K562 (cell line): ENCODE data around the gene SEPHS1. TPM values are rescaled to one million over a fixed set of nuclear protein-coding genes. Genes with fewer than 3 reads are reported as not detected.

ENCODE experiments used
- ATF7 ChIP-seq: fragments of 450-650 bp; IDR thresholded peaks from 2 replicates; pipeline ENCODE4 v1.7.1; 2014; ENCODE audit warnings: mild to moderate bottlenecking, moderate library complexity
- CHD2 ChIP-seq: IDR thresholded peaks from 2 replicates; pipeline ENCODE4 v1.6.1; 2011; ENCODE audit warnings: low read depth, low read length
- CTCF ChIP-seq, 3 experiments: IDR thresholded peaks in 2 of 3; conservative IDR thresholded peaks in 1 of 3; 2 replicates each; pipeline ENCODE4 v1.5.1; 2011 to 2012; ENCODE audit warnings: low read length in 3 of 3, mild to moderate bottlenecking in 3 of 3, control low read depth in 2 of 3, improper control_type of control experiment in 1 of 3, inconsistent platforms in 1 of 3, low read depth in 1 of 3, mixed read lengths in 1 of 3, moderate library complexity in 1 of 3; ENCODE audit not compliant: insufficient read depth in 2 of 3
- DMBX1 ChIP-seq: fragments of 250-450 bp; sonication (Bioruptor Pico); IDR thresholded peaks from 2 replicates; pipeline ENCODE4 v1.8.0; 2022; ENCODE audit warnings: inconsistent platforms, mild to moderate bottlenecking, moderate library complexity, borderline replicate concordance
- HBP1 ChIP-seq: fragments of 450-650 bp; formaldehyde crosslinking; IDR thresholded peaks from 2 replicates; pipeline ENCODE4 v1.4.0; 2022; ENCODE audit warnings: missing genetic modification characterization
- HOXB6 ChIP-seq: fragments of 250-450 bp; sonication (Bioruptor Pico); IDR thresholded peaks from 2 replicates; pipeline ENCODE4 v1.5.1; 2022; ENCODE audit warnings: mild to moderate bottlenecking, borderline replicate concordance
- L3MBTL2 ChIP-seq: fragments of 450-650 bp; IDR thresholded peaks from 2 replicates; pipeline ENCODE4 v1.6.1; 2016; ENCODE audit warnings: mild to moderate bottlenecking, moderate library complexity
- NR2C1 ChIP-seq, 2 experiments: fragments of 450-650 bp; IDR thresholded peaks; 2 replicates each; pipeline ENCODE4 v1.6.1; 2017; ENCODE audit warnings: mild to moderate bottlenecking in 2 of 2, antibody characterized with exemption in 1 of 2, inconsistent platforms in 1 of 2, missing compliant biosample characterization in 1 of 2, missing genetic modification characterization in 1 of 2
- NR4A1 ChIP-seq, 2 experiments: fragments of 250-450 bp in 1 of 2; fragments of 450-650 bp in 1 of 2; sonication (Bioruptor Pico) in 1 of 2; IDR thresholded peaks; 2 replicates each; pipeline versions ENCODE4 v1.4.0 to v1.6.1; 2016 to 2020; ENCODE audit warnings: mild to moderate bottlenecking in 2 of 2, missing compliant biosample characterization in 1 of 2, missing genetic modification characterization in 1 of 2, moderate library complexity in 1 of 2
- POLR2A ChIP-seq: fragments of 450-650 bp; conservative IDR thresholded peaks from 2 replicates; pipeline ENCODE4 v1.6.1; 2016
- SMAD4 ChIP-seq: fragments of 250-450 bp; sonication (Bioruptor Pico); conservative IDR thresholded peaks from 2 replicates; pipeline ENCODE4 v1.8.0; 2021; ENCODE audit warnings: inconsistent platforms, mild to moderate bottlenecking, moderate library complexity
- SMARCA4 ChIP-seq: fragments of 450-650 bp; IDR thresholded peaks from 2 replicates; pipeline ENCODE4 v1.6.1; 2016
- STAT5B ChIP-seq: fragments of 250-450 bp; sonication (Bioruptor Pico); IDR thresholded peaks from 2 replicates; pipeline ENCODE4 v1.8.0; 2021; ENCODE audit warnings: mild to moderate bottlenecking, inconsistent platforms
- TFAP4 ChIP-seq: sonication (generic); formaldehyde crosslinking; IDR thresholded peaks from 2 replicates; pipeline ENCODE4 v1.8.0; 2022; ENCODE audit warnings: missing genetic modification reagents, mild to moderate bottlenecking, moderate library complexity, borderline replicate concordance
- THAP12 ChIP-seq: fragments of 250-450 bp; sonication (Bioruptor Pico); IDR thresholded peaks from 2 replicates; pipeline ENCODE4 v1.9.0; 2021; ENCODE audit warnings: mild to moderate bottlenecking, inconsistent platforms
- ZFP36 ChIP-seq: fragments of 150-350 bp; IDR thresholded peaks from 2 replicates; pipeline ENCODE4 v1.6.1; 2018; ENCODE audit warnings: low read length, low read depth; ENCODE audit not compliant: partially characterized antibody
- ZNF224 ChIP-seq: sonication (generic); formaldehyde crosslinking; IDR thresholded peaks from 2 replicates; pipeline ENCODE4 v1.8.0; 2022; ENCODE audit warnings: mild to moderate bottlenecking, missing genetic modification reagents
- ZNF512 ChIP-seq: IDR thresholded peaks from 2 replicates; pipeline ENCODE4 v1.6.1; 2016; ENCODE audit warnings: missing genetic modification characterization, missing compliant biosample characterization
- polyA plus RNA-seq, 8 experiments: library from polyadenylated mRNA; depleted of rRNA in 4 of 8; stranded (reverse) in 5 of 8; unstranded in 3 of 8; fragments of >200 nt; fragmentation: Nextera tagmentation in 2 of 8; fragmentation: Illumina TruSeq in 1 of 8; extraction: Ambion mirVana in 2 of 8; extraction: Trizol in 1 of 8; gene quantifications; 2 replicates each; pipeline versions ENCODE4 v1.2.1 to v1.2.3, GENCODE V29; 2011 to 2014; ENCODE audit warnings: inconsistent platforms in 1 of 8, missing spikeins in 1 of 8
- total RNA-seq, 7 experiments: library from RNA; depleted of rRNA in 6 of 7; stranded (reverse); fragments of >200 nt in 6 of 7; fragmentation: Illumina TruSeq in 2 of 7; extraction: Trizol in 2 of 7; gene quantifications; 2 replicates each; pipeline versions ENCODE4 v1.2.1 to v1.2.3, GENCODE V29; 2011 to 2021; ENCODE audit warnings: low replicate concordance in 1 of 7

SEPHS1 gene
- total and polyA plus RNA-seq, 9 of the 15 experiments (the other 6 are each of a cell fraction or from before 2014, with no cell fraction given), result 14.7 to 82.8 (median 41.8) TPM

- TF ChIP-seq THAP12 (CRISPR knock-in tag) (no peak), DMBX1 (CRISPR knock-in tag) (no peak), SMARCA4 (0 out of 2 replicates have a peak, but pooled peaks have one; percentile 17), NR4A1 (CRISPR knock-in tag; IDR thresholded peaks at IDR 0.05) (no peak), NR4A1 (tag; IDR thresholded peaks at IDR 0.05) (peak; percentile 48; the same call in 1 of the 2 replicates), ATF7 (peak; percentile 13; the same call in 1 of the 2 replicates), ZNF224 (CRISPR knock-in tag) (0 out of 2 replicates have a peak, but pooled peaks have one; percentile 41), STAT5B (CRISPR knock-in tag) (no peak), HBP1 (CRISPR knock-in tag) (no peak), ZFP36 (peak; percentile 48), POLR2A (no peak), L3MBTL2 (no peak; the same call in 1 of the 2 replicates), SMAD4 (CRISPR knock-in tag) (peak; percentile 21; the same call in 1 of the 2 replicates), HOXB6 (CRISPR knock-in tag) (no peak), CHD2 (no peak; the same call in 1 of the 2 replicates), CTCF (IDR thresholded peaks at IDR 0.05 in 2 of 3, conservative IDR thresholded peaks at IDR 0.05 in 1 of 3; ENCODE audit: insufficient read depth in 2 of 3, low read depth in 1 of 3, low read length in 3 of 3) (peak; percentile 77 to 91 (median 78)), TFAP4 (CRISPR knock-in tag) (peak; percentile 40; the same call in 1 of the 2 replicates), NR2C1 (IDR thresholded peaks at IDR 0.05) (peak; percentile 67), NR2C1 (tag; IDR thresholded peaks at IDR 0.05) (peak; percentile 69), ZNF512 (tag) (no peak)
Observed at GRCh38 chr10:13271552-13272163, 76.4 kb downstream of the SEPHS1 start (continued).
